C4-2B (cell line): ENCODE results near the gene POGK.

Source experiments
- ZFX ChIP-seq: fragments of 450-650 bp; IDR thresholded peaks from 2 replicates; pipeline ENCODE4 v1.6.1; 2017
- TF ChIP-seq, protein P1 (sequence below): fragments of 450-650 bp; conservative IDR thresholded peaks from 2 replicates; pipeline ENCODE4 v1.5.1; 2017; ENCODE audit warnings: mild to moderate bottlenecking

DNA sequence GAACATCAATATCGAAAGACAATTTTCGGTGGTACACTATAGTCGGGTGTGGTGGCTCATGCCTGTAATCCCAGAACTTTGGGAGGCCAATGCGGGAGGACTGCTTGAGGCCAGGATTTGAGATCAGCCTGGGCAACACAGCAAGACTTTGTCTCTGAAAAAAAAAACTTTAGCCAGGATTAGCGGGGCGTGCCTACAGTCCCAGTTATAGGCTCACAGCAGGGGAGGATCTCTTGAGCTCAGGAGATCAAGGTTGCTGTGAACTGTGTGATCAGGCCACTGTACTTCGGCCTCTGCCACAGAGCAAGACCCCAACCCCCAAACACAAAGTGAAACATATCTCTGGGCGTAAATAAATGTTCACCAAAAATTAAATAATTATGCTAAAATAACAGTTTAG lies 35.2 kb downstream of the POGK start:
- TF ChIP-seq, protein P1, sequence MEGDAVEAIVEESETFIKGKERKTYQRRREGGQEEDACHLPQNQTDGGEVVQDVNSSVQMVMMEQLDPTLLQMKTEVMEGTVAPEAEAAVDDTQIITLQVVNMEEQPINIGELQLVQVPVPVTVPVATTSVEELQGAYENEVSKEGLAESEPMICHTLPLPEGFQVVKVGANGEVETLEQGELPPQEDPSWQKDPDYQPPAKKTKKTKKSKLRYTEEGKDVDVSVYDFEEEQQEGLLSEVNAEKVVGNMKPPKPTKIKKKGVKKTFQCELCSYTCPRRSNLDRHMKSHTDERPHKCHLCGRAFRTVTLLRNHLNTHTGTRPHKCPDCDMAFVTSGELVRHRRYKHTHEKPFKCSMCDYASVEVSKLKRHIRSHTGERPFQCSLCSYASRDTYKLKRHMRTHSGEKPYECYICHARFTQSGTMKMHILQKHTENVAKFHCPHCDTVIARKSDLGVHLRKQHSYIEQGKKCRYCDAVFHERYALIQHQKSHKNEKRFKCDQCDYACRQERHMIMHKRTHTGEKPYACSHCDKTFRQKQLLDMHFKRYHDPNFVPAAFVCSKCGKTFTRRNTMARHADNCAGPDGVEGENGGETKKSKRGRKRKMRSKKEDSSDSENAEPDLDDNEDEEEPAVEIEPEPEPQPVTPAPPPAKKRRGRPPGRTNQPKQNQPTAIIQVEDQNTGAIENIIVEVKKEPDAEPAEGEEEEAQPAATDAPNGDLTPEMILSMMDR = no peak
- no peak for TF ChIP-seq ZFX
